HG03558 (cell line): ENCODE measurements around the gene HEATR5B.
"Not testable (repeated sequence)": the region's sequence is repeated elsewhere in the genome, so short reads cannot be mapped to it uniquely, and the experiment has no call there.

Experiments
- ATAC-seq: cut with Tn5 transposase; IDR thresholded peaks from one replicate; pipeline ENCODE4 v1.9.1; 2021; ENCODE audit warnings: moderate number of reproducible peaks; ENCODE audit not compliant: unreplicated experiment; ENCODE audit errors: extremely low read depth

Gene HEATR5B

DNA sequence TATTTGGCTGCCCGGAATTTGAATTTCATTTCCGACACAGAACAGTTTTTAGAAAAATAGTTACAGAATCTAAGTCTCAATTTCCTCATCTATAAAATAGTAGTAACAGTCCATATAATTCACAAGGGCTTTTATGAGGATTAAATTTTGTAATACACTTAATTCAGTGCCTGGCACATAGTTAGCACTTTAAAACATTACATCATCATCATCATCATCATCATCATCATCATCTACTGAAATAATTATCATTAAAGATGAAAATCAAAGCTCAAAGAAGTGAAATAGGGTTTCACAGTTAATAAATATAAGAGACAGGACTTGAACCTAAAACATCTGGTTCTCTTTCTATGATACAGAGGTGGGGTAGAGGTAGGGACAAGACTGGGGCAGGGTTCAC lies 13.2 kb downstream of the HEATR5B start:
- ATAC-seq: no peak

- ATAC-seq: no peak
Observed at GRCh38 chr2:37068686-37069085, 15.5 kb downstream of the HEATR5B start.

- no peak for ATAC-seq
Observed at GRCh38 chr2:37061776-37062175, 22.4 kb downstream of the HEATR5B start.

DNA sequence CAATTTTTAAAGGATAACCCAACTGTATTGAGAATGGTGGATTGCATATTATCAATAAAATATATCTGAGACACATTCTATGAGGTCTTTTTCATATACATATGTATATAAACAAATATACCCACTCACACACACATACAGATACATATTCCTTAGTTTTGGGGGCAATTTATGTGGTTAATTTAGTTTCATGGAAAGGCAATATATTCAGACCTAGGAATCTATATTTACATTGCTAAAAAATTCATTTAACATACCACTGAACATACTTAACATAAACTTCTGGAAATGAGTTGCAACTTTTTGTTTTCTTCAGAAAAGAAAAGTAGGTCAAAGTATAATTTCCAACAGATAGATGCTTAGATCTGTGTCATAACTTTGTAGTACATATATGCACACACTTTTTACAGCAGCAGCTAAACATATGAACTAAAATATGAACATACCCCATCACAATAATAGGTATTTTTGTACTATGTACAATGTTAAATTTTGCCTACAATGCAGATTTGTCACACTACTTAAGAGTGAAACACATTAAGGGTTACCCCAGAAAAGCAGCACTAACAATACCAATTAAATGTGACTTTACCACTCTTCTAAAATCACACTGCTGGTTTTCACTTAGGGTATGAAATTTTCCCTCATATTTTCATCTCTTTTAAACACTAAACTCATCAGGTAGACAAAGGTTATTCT lies 23.0 kb downstream of the HEATR5B start:
- no peak for ATAC-seq

DNA sequence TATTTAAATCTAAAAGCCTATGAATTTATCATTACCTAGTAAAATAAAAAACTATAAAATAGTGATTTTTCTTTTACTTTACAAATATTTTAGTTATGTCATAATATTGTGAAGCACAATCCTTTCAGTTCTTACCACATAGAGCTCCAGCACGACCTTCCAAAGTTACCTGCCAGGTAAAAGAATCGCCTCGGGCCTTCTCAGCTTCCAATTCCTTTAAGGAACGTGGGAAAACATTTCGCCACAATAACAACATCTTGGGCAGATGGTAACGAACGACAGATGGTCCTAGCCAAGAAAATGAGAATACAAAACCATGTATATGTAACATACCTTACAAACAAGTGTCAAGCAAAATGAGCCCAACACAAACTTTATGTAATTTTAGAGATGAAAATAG lies 23.7 kb downstream of the HEATR5B start:
- no peak for ATAC-seq

- no peak for ATAC-seq
Observed at GRCh38 chr2:37059841-37060240, 24.3 kb downstream of the HEATR5B start.

- ATAC-seq: no peak
Observed at GRCh38 chr2:37052600-37053332, 31.4 kb downstream of the HEATR5B start.

DNA sequence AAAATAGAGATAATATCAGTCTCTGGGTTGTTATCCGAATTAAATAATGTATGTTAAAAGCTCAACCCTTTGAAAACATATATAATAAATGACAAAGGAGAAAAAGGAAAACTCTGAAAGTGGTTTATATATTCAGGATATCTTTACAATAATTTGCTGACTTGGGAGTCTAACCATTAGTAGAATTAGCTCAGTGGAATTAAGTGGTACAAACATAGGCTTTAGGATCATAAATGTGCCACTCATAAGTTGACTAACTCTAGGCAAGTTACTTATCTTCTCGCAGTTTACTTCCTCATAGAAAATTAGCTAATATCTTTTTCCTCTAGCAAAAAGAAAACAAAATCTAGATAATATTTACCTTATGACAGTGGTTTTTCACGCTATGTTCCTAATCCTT lies 44.6 kb downstream of the HEATR5B start:
- ATAC-seq: no peak

DNA sequence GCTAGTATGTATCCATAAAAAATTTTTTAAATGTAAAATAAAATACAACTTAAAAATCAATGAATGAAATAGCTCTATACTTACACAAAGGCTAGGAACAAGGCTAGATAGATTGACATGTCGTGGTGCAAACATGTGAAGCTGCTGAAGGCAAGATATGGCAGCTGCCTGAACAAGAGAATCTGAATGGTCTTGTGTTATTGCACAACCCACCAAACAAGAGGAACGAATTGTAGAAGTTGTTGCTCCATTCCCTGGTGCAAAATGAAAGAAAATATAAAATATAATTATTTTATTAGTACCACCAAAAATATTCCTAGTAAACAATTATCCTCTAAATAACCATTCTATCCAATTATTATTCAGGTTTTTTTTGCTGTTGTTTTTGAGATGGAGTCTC lies 46.4 kb downstream of the HEATR5B start:
- ATAC-seq: no peak

DNA sequence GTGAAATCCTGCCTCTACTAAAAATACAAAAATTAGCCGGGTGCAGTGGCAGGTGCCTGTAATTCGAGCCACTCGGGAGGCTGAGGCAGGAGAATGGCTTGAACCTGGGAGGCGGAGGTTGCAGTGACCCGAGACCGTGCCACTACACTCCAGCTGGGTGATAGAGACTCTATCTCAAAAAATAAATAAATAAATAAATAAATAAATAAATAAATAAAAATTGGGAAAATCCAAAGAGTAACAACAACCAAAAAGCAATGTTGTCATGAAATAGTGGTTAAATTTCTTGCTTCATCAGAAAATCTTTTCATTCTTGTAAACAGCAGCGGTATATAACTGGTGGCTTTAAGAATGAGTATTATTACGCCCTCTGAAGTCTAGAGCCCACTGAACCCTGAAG lies 54.4 kb downstream of the HEATR5B start:
- ATAC-seq: no peak

GRCh38 chr2:37026050-37026449 lies 58.1 kb downstream of the HEATR5B start:
- ATAC-seq: no peak

DNA sequence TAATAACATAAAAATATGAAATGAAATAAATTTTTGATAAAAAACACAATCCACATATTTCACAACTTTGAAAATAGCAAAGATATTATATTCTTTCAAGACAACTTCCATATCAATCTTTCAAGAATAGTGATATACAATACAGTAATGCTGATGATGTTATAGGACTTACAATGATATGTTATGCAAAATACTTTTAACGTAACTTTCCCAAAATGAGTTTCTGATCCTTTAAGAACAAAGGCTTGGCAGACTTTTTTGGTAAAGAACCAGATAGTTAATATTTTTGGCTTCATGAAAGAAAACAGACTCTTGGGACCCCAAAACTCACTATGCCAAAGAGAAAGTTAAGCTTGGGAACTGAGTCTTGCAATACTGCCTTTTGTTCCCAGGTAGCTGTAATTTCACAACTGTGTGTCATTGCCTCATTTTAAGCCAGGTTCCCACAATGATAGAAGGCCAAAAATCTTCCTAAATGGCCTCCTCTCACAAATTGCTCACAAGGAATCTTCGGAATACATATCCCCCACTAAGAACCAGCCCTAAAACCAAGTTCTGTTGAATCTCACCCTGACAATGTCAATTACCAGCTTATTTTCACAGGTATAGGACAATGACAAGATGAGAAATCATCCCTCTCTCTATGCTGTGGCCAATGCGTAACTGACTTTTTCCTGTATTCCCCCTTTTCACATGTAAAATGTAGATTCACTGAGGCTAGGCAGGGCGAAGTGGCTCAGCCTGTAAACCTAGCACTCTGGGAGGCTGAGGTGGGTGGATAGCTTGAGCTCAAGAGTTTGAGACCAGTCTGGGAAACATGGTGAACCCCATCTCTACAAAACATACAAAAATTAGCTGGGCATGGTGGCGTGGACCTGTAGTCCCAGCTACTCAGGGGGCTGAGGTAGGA lies 63.0 kb downstream of the HEATR5B start:
- ATAC-seq: no peak

DNA sequence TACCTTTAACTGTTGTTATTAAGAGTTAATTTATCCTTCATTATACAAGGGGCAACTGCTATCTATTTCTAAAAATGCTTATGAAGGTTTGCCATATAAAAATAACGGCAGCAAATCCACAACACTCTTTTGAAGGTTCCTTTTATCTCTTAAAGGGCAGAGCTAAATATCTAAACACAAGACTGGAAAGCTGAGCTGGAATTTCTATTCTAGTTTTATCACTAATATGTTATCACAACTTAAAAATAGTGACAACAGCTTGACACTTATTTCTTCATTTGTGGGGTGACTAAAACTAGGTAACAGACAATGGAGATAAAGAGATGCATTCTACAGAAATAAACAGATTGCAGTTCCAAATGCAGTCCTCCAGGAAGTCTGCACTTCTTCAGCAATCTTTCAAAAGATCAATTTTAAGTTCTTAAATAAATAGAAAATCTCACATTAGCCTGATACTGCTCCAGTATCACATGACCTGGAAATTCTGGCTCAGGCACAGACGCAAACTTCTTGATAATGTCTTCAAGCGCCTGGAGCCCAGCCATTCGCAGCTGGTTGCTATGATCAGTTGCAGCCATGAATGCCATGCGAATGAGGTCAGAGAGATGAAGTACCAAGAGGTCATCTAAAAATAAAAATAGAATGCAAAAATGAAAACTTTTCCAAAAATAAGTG lies 63.8 kb downstream of the HEATR5B start:
- no peak for ATAC-seq

DNA sequence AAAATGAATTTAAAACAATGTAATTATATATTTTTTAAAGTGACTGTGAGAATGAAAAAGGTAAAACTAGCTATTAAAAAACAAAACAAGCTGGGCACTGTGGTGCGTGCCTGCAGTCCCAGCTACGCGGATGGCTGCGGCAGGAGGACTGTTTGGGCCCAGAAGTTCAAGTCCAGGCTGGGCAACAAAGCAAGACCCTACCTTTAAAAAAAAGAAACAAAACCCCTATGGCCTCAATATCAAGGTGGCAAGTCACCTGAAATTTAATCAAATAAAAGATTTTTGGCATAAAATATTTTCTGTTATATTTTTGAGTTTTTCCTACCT lies 70.9 kb downstream of the HEATR5B start:
- ATAC-seq: no peak

DNA sequence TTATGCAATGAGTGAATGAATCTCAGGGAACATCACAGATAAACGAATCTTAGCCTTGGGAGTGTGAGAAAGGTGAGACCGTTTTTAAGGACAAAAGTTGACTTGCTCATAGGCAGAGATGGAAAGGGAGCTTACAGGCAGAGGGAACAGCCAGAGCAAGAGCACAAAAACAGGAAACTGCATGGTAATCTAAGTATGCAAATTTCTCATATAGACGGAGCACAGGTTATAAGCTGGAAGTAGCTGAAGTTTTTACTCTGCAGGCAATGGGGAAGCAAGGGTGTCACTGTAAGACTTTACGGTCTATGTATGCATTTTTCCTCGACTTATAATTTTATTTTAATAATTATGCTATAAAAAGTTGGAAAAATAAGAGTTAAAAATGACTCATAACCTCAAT lies 73.0 kb downstream of the HEATR5B start:
- ATAC-seq: no peak

- ATAC-seq: peak; percentile 97
Observed at GRCh38 chr2:37005118-37005868, 78.9 kb downstream of the HEATR5B start.

DNA sequence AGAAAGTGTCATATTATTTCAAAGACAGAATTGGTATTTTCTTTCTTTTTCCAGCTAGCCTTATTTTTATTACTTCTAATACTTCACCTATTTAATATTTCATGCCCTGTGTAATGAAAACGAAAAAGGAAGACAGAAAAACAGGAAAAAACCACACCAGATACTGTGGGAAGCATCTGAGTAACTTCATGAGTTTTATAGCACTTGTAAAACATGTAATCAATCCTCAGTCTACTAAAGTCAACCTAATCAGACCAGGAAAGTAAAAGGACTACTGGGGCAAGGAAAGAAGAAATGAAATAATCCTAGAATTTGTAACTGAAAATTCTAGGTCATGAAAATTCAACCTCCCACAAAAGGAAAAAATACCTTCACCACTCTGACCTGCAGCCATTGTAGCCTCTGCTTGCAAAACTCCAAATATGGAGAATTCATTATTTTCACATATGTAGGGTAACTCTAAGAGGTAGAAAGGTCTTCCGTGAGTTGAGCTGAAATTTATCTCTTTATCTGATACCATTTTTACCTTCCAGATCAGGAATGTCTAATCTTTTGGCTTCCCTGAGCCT lies 83.1 kb downstream of the HEATR5B start:
- ATAC-seq: no peak

DNA sequence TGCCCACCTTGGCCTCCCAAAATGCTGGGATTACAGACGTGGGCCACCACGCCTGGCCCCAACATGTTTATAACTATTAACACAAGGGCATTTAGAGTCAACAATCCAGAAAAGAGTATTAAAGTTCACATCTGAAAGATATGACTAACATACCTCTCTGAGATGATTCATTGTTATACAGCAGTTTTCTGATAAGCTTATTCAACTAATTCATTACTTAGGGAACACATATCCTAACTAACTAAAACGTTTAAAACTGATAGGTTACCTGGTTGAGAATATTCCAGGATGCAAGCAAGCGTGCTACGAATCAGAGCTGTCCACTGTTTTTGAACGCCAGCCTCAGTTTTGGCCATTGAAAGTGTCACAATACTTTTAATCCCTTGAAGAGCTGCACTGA lies 83.9 kb downstream of the HEATR5B start:
- no peak for ATAC-seq

DNA sequence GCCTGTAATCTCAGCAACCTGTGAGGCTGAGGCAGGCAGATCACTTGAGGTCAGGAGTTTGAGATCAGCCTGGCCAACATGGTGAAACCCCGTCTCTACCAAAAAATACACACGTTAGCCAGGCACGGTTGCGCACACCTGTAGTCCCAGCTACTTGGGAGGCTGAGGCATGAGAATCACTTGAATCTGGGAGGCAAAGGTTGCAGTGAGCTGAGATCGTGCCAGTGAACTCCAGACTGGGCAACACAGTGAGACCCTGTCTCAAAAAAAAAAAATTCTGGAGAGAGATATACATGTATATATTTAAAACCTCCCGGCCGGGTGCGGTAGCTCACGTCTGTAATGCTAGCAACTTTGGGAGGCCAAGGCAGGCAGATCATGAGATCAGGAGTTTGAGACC lies 84.8 kb downstream of the HEATR5B start:
- ATAC-seq: not testable (repeated sequence)
